Measurements from ENCODE around the gene GADL1.

GADL1 gene

DNA sequence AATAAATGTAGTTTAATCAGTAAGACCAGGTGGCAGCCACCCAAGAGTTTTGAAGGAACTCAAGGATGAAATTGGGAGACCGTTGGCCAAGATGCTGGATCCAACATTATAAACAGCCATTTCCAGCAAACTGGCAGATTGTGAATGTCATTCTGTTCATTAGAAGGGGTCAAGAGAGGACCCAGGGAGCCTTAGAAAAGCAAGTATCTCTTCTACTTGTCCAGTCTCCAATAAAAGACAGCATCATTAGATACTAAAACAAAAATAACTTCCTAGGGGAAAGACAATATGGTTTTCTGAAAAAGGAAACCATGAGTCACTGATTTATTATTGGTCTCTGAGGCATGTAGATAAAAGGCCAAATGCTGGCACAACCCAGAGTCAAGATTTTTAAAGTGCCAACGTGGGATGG lies 67.9 kb downstream of the GADL1 start:
- Mint-ChIP-seq H3K27ac (no peak overlapping the region), H3K9me3 (no peaks in the 10 kb centered on the region), H3K27me3 (ENCODE audit: low read depth, poor library complexity) (no peaks in the 10 kb centered on the region), H3K36me3 (ENCODE audit: low read depth) (no peaks in the 10 kb centered on the region), H3K4me3 (no peak overlapping the region), H3K4me1 (peaks cover 4% of the 10 kb centered on the region)
- DNase-seq, result no peak
- TF ChIP-seq, protein P1, sequence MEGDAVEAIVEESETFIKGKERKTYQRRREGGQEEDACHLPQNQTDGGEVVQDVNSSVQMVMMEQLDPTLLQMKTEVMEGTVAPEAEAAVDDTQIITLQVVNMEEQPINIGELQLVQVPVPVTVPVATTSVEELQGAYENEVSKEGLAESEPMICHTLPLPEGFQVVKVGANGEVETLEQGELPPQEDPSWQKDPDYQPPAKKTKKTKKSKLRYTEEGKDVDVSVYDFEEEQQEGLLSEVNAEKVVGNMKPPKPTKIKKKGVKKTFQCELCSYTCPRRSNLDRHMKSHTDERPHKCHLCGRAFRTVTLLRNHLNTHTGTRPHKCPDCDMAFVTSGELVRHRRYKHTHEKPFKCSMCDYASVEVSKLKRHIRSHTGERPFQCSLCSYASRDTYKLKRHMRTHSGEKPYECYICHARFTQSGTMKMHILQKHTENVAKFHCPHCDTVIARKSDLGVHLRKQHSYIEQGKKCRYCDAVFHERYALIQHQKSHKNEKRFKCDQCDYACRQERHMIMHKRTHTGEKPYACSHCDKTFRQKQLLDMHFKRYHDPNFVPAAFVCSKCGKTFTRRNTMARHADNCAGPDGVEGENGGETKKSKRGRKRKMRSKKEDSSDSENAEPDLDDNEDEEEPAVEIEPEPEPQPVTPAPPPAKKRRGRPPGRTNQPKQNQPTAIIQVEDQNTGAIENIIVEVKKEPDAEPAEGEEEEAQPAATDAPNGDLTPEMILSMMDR (IDR thresholded peaks at IDR 0.05), result no peak

DNA sequence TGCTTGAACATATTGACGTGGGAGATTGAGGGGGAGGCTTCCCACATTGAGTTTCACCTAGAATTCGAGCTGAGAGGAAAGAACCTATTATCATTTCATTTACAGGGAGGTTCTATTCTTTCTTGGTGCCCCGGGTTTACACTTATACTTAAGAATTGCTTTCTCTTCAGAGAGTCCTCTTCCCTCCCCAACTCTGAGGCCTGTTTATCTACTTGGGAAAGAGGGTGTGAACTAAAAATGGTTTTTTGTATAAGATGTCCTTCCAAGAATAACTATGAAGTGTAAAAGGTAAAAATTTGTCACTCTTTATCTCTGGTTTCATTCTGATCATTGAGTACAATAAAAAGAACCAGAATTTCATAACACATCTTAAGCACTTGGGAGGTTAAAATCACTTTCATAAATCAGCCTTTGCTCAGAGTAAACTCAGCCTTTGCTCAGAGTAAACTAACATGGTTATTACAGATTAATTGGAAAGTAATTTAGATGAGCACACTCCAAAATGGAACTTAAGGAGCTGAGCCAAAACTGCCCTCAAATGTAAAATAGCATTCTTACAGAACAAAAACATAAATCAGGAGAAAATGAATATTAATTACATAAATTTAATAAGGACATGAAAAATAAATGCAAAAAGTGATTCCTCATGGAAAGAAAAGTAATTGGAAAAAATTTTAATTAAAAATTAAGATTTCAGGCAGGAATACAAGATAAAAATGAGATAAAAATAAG lies 75.2 kb downstream of the GADL1 start:
- H3K27ac Mint-ChIP-seq, result no peak overlapping the region
- H3K27me3 Mint-ChIP-seq (ENCODE audit: low read depth, poor library complexity), result no peaks in the 10 kb centered on the region
- H3K36me3 Mint-ChIP-seq (ENCODE audit: low read depth), result no peaks in the 10 kb centered on the region
- no peaks in the 10 kb centered on the region for H3K9me3 Mint-ChIP-seq
- no peak for DNase-seq
- no peak overlapping the region for H3K4me3 Mint-ChIP-seq
- TF ChIP-seq, protein P1 (IDR thresholded peaks at IDR 0.05), result no peak
- H3K4me1 Mint-ChIP-seq, result no peaks in the 10 kb centered on the region

DNA sequence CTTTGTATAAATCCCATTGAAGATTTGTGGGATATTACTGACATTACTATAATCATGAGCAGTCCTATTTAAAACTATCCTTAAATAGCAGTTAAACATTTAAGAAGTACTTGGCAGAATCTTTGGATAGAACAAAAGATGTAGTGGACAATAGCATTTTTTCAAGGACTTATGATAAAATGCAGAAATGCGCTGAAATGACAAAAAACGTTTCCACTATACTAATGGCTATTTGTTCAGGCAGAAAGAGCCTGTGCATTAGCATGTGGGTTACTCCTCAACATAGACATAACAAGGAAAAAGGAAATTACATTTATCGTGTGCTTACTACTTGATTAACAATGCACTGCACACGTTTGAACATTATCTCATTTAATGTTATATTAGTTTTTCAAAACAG lies 80.7 kb downstream of the GADL1 start:
- Mint-ChIP-seq H3K4me1 (peaks cover 6% of the 10 kb centered on the region), H3K27me3 (ENCODE audit: low read depth, poor library complexity) (no peaks in the 10 kb centered on the region), H3K4me3 (no peak overlapping the region), H3K9me3 (no peaks in the 10 kb centered on the region), H3K36me3 (ENCODE audit: low read depth) (no peaks in the 10 kb centered on the region), H3K27ac (no peak overlapping the region)
- TF ChIP-seq, protein P1 (IDR thresholded peaks at IDR 0.05), result no peak
- no peak for DNase-seq

DNA sequence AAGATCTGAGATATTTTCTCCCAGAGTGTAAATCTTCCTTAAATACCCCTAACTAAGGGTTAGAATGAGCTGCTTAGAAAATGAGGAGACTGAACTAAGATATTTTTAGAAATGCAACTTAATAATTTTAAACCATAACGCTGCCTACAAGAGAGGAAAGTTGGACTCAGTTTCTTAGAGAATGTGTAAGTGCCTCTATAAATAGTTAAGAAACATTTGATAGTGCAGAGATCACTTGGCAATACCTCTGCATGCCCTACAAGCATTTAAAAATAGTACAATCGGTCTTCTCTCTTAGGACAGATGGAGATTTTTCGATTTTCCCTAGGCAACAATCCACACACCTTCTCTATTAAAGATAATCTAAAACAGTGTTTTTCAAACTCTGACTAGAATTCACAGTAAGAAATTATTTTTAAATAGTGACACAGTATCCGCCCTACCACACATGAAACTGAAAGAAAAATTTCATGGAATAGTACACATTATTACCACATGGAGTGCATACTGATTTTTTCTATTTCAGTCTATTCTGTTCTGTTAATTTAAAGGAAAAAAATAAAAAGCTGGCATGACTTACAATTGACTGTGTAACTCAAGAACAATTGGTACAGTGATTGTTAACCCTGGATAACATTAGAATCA lies 83.2 kb downstream of the GADL1 start:
- H3K4me3 Mint-ChIP-seq, result no peak overlapping the region
- no peak overlapping the region for H3K27ac Mint-ChIP-seq
- DNase-seq, result no peak
- no peaks in the 10 kb centered on the region for H3K9me3 Mint-ChIP-seq
- H3K4me1 Mint-ChIP-seq, result peaks cover 6% of the 10 kb centered on the region
- peaks cover 4% of the 10 kb centered on the region for H3K27me3 Mint-ChIP-seq (ENCODE audit: low read depth, poor library complexity)
- no peaks in the 10 kb centered on the region for H3K36me3 Mint-ChIP-seq (ENCODE audit: low read depth)
- TF ChIP-seq, protein P1 (IDR thresholded peaks at IDR 0.05), result no peak

DNA sequence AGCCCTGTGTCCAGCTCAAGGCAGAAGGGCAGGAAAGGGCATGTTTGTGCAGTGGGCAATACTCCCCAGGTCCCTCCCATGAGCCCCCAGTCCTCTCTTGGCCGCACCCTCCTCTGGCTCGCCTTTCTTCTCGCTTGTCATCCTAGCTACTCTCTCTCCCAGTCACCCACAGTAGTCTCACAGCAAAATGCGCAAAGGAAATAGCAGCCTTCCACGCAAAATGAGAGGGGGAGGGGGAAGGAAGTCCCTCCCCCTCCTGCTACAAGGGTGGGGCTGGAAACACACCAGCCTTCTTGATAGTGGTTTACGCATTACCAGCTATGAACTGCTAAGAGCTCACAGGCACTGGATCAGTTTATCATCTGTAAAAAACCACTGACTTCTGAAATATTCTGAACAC lies 83.8 kb downstream of the GADL1 start:
- H3K9me3 Mint-ChIP-seq, result no peaks in the 10 kb centered on the region
- H3K27me3 Mint-ChIP-seq (ENCODE audit: low read depth, poor library complexity), result peaks cover 4% of the 10 kb centered on the region
- peaks cover 6% of the 10 kb centered on the region for H3K4me1 Mint-ChIP-seq
- no peak for DNase-seq
- TF ChIP-seq, protein P1 (IDR thresholded peaks at IDR 0.05), result no peak
- H3K4me3 Mint-ChIP-seq, result no peak overlapping the region
- no peak overlapping the region for H3K27ac Mint-ChIP-seq
- no peaks in the 10 kb centered on the region for H3K36me3 Mint-ChIP-seq (ENCODE audit: low read depth)

DNA sequence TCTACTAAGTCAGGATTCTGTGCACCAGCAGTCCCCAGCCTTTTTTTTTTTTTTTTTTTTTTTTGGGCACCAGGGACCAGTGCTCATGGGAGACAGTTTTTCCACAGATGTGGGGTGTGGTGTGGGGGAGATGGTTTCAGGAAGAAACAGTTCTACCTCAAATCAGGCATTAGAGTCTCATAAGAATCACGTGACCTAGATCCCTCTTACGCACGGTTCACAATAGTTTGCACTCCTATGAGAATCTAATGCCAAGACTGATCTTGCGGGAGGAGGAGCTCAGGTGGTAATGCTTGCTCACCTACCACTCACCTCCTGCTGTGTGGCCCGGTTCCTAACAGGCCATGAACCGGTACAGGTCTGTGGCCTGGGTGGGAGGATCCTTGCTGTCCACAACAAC lies 88.8 kb downstream of the GADL1 start:
- H3K9me3 Mint-ChIP-seq, result no peaks in the 10 kb centered on the region
- H3K4me1 Mint-ChIP-seq, result peaks cover 4% of the 10 kb centered on the region
- TF ChIP-seq, protein P1 (IDR thresholded peaks at IDR 0.05), result no peak
- no peaks in the 10 kb centered on the region for H3K36me3 Mint-ChIP-seq (ENCODE audit: low read depth)
- no peak overlapping the region for H3K27ac Mint-ChIP-seq
- peaks cover 4% of the 10 kb centered on the region for H3K27me3 Mint-ChIP-seq (ENCODE audit: low read depth, poor library complexity)
- DNase-seq, result no peak
- no peak overlapping the region for H3K4me3 Mint-ChIP-seq

All from nephron progenitor cell (in vitro differentiated cells).